Measurements from ENCODE around the gene MGMT.

MGMT gene

GRCh38 chr10:129629911-129630310, 162.9 kb downstream of the MGMT start:
- DNase-seq = no peak

GRCh38 chr10:129631006-129631405, 164.0 kb downstream of the MGMT start:
- no peak for DNase-seq

- DNase-seq = no peak
These were observed 165.0 kb downstream of the MGMT start for GRCh38 chr10:129631870-129632623.

- DNase-seq = no peak
These were observed 170.0 kb downstream of the MGMT start for GRCh38 chr10:129637010-129637409.

- no peak for DNase-seq
These were observed 170.8 kb downstream of the MGMT start for GRCh38 chr10:129637846-129638245.

- DNase-seq = no peak
These were observed 174.3 kb downstream of the MGMT start for GRCh38 chr10:129641351-129641750.

- DNase-seq = no peak
These were observed 174.9 kb downstream of the MGMT start for GRCh38 chr10:129641982-129642381.

- no peak for DNase-seq
These were observed 175.4 kb downstream of the MGMT start for GRCh38 chr10:129642427-129642826.

- no peak for DNase-seq
These were observed 176.2 kb downstream of the MGMT start for GRCh38 chr10:129643266-129643665.

GRCh38 chr10:129645487-129645886, 178.4 kb downstream of the MGMT start:
- DNase-seq = no peak

- no peak for DNase-seq
These were observed 179.9 kb downstream of the MGMT start for GRCh38 chr10:129646973-129647372.

GRCh38 chr10:129647590-129647989, 180.5 kb downstream of the MGMT start:
- no peak for DNase-seq

- no peak for DNase-seq
These were observed 181.8 kb downstream of the MGMT start for GRCh38 chr10:129648856-129649255.

- no peak for DNase-seq
These were observed 185.0 kb downstream of the MGMT start for GRCh38 chr10:129652021-129652420.

GRCh38 chr10:129652521-129653201, 185.6 kb downstream of the MGMT start:
- no peak for DNase-seq

- no peak for DNase-seq
These were observed 186.4 kb downstream of the MGMT start for GRCh38 chr10:129653428-129653827.

GRCh38 chr10:129653861-129654260, 186.8 kb downstream of the MGMT start:
- no peak for DNase-seq

GRCh38 chr10:129654461-129654860, 187.4 kb downstream of the MGMT start:
- DNase-seq = no peak

GRCh38 chr10:129655007-129655678, 188.1 kb downstream of the MGMT start:
- no peak for DNase-seq

GRCh38 chr10:129655679-129656031, 188.6 kb downstream of the MGMT start:
- no peak for DNase-seq

GRCh38 chr10:129656642-129657041, 189.6 kb downstream of the MGMT start:
- no peak for DNase-seq

GRCh38 chr10:129657297-129658017, 190.4 kb downstream of the MGMT start:
- no peak for DNase-seq

- DNase-seq = no peak
These were observed 191.5 kb downstream of the MGMT start for GRCh38 chr10:129658376-129659072.

All from stimulated activated CD4-positive, alpha-beta T cell treated with anti-CD3 and anti-CD28 coated beads, Interleukin-15, amount 100 ng/mL, for 24 hours (primary cell).